Transverse colon (tissue), 4 donors: Measurements from ENCODE around the gene TNFRSF14. TPM values are rescaled to one million over a fixed set of nuclear protein-coding genes. Genes with fewer than 3 reads are reported as not detected.

Experiments
- DNase-seq: peaks from one replicate; pipeline ENCODE4 v3.0.0-alpha.2; 2019
- H3K27ac ChIP-seq, 4 donors: fragments of 200-600 bp; sonication (generic); 2 replicates each; pipeline ENCODE4 v1.5.1; 2016 to 2018; ENCODE audit warnings: inconsistent platforms in 4 of 4
- H3K27me3 ChIP-seq: fragments of 200-600 bp; sonication (generic); 2 replicates; pipeline ENCODE4 v1.5.1; 2017; ENCODE audit warnings: inconsistent platforms
- H3K36me3 ChIP-seq, 4 donors: fragments of 200-600 bp; sonication (generic); 2 replicates each; pipeline ENCODE4 v1.5.1; 2017 to 2019; ENCODE audit warnings: inconsistent platforms in 4 of 4
- H3K4me1 ChIP-seq, 4 donors: fragments of 200-600 bp; sonication (generic); 2 replicates each; pipeline ENCODE4 v1.5.1; 2017 to 2020; ENCODE audit warnings: inconsistent platforms in 4 of 4
- H3K4me3 ChIP-seq, 4 donors: fragments of 200-600 bp; sonication (generic); 1 replicate in 1 of 4; 2 replicates in 3 of 4; pipeline versions ENCODE4 v1.5.1 to v1.6.1; 2017 to 2019; ENCODE audit warnings: inconsistent platforms in 4 of 4
- H3K9me3 ChIP-seq, 2 donors: fragments of 200-600 bp; sonication (generic); 2 replicates each; pipeline ENCODE4 v1.5.1; 2017 to 2019; ENCODE audit warnings: inconsistent platforms in 2 of 2
- EP300 ChIP-seq: sonication (generic); formaldehyde crosslinking; IDR thresholded peaks from one replicate; pipeline ENCODE4 v1.6.1; 2017; ENCODE audit warnings: antibody characterized with exemption, low read depth
- POLR2A ChIP-seq: fragments of 450-650 bp; IDR thresholded peaks from one replicate; pipeline ENCODE4 v1.6.1; 2016; ENCODE audit warnings: antibody characterized with exemption, mild to moderate bottlenecking, moderate library complexity
- POLR2AphosphoS5 ChIP-seq, 3 donors: sonication (generic); formaldehyde crosslinking; IDR thresholded peaks; one replicate each; pipeline ENCODE4 v1.6.1; 2016; ENCODE audit warnings: antibody characterized with exemption in 3 of 3
- WGBS, 2 donors: methylation state at CpG; one replicate each; pipeline ENCODE4 v1.1.5; 2018; ENCODE audit warnings: low coverage in 1 of 2; 5-methylcytosine and 5-hydroxymethylcytosine counted together
- in situ Hi-C, 4 donors: fragments of 200-750 bp; cut with MboI; loops; one replicate each; pipeline versions ENCODE4 v1.15.0 to v1.15.1; 2017; ENCODE audit warnings: low sequenced_read_pairs in 3 of 4, low pct_ligation_motif_present in 1 of 4, low pct_unique_long_range_greater_than_20kb in 1 of 4
- intact Hi-C: fragments of 100-400 bp; cut with DNase I; formaldehyde crosslinking; loops from one replicate; pipeline ENCODE4 v1.15.1; 2023; ENCODE audit warnings: low total_unique reads
- total RNA-seq, 4 donors: library from RNA; depleted of rRNA; stranded (reverse); fragments of >200 nt; gene quantifications; one replicate each; pipeline ENCODE4 v1.1.0, GENCODE V29; 2016
- TF ChIP-seq, protein P1 (sequence below), 5 experiments: fragments of 200-600 bp in 3 of 5; fragments of 450-650 bp in 2 of 5; sonication (generic) in 3 of 5; IDR thresholded peaks; 1 replicate in 2 of 5; 2 replicates in 3 of 5; pipeline ENCODE4 v1.5.1; 2016 to 2017; ENCODE audit warnings: antibody characterized with exemption in 5 of 5, inconsistent platforms in 3 of 5, mild to moderate bottlenecking in 2 of 5, moderate library complexity in 1 of 5

TNFRSF14 gene
- total RNA-seq, 4 donors from 2014 or later = 178 to 758 (median 278) TPM

DNA sequence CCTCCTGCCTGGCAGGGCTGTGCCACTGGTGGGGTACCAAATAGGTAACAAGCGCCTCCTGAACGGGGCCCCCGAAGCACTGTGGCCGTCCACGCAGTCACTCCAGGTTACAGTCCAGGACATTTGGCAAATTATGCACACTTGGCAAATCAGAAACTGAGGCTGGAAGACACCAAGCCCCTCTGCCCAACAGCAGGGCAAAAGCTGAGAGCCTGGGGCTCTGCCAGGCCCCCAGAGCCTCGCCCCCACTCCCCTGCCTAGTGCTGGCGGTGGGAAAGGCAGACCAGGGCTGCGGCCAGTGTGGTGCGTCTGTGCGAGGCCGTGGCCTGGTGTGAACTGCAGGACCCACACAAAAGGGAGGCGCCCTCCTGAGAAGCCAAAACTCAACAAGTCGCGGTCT lies 39.2 kb upstream of the TNFRSF14 start:
- Histone ChIP-seq H3K27me3 (no peaks in the 10 kb centered on the region), H3K36me3 (peaks cover 0 to 77% (median 35%) of the 10 kb centered on the region in 4 donors), H3K4me3 (no peak overlapping the region), H3K9me3 (no peaks in the 10 kb centered on the region), H3K4me1 (no peaks in the 10 kb centered on the region), H3K27ac (no peak overlapping the region)
- no peak for DNase-seq
- WGBS, 2 donors = 98% methylated on average over 7 of the region's 14 CpGs; no CpG with 5 or more reads in 1 of the 2 donors
- TF ChIP-seq EP300 (no peak), POLR2AphosphoS5 (IDR thresholded peaks at IDR 0.05) (no peak), POLR2A (no peak)
- TF ChIP-seq, protein P1, sequence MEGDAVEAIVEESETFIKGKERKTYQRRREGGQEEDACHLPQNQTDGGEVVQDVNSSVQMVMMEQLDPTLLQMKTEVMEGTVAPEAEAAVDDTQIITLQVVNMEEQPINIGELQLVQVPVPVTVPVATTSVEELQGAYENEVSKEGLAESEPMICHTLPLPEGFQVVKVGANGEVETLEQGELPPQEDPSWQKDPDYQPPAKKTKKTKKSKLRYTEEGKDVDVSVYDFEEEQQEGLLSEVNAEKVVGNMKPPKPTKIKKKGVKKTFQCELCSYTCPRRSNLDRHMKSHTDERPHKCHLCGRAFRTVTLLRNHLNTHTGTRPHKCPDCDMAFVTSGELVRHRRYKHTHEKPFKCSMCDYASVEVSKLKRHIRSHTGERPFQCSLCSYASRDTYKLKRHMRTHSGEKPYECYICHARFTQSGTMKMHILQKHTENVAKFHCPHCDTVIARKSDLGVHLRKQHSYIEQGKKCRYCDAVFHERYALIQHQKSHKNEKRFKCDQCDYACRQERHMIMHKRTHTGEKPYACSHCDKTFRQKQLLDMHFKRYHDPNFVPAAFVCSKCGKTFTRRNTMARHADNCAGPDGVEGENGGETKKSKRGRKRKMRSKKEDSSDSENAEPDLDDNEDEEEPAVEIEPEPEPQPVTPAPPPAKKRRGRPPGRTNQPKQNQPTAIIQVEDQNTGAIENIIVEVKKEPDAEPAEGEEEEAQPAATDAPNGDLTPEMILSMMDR (IDR thresholded peaks at IDR 0.05) = no peak
- in situ Hi-C loops (no loop called here), intact Hi-C loops (no loop called here)

DNA sequence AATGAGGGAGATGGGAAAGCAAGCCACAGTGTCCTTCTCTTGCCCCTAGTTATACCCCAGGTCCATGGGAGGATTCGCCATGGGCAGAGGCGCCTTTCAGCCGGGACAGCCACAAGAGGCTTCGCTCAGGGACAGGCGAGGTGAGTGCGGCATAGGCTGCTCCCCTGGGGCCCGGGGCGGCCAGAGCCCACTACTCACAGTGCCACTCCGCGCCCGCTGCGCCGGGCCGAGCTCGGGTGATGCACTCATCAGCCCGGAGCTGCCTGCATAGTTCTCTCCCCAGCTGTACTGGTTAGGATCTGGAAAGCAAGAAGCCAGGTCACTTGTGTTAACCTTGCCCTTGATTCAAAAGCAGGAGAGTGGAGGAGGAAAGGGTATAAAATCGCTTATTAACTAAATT lies 38.2 kb upstream of the TNFRSF14 start:
- Histone ChIP-seq H3K27ac (no peak overlapping the region), H3K4me3 (no peak overlapping the region), H3K27me3 (no peaks in the 10 kb centered on the region), H3K36me3 (peaks cover 0 to 68% (median 31%) of the 10 kb centered on the region in 4 donors), H3K4me1 (peaks cover 0 to under 1% (median 0%) of the 10 kb centered on the region in 4 donors), H3K9me3 (no peaks in the 10 kb centered on the region)
- no peak for DNase-seq
- WGBS, 2 donors = 94% methylated on average over 17 of the region's 17 CpGs; no CpG with 5 or more reads in 1 of the 2 donors
- TF ChIP-seq POLR2A = no peak
- TF ChIP-seq EP300 = no peak
- no peak for TF ChIP-seq POLR2AphosphoS5 (IDR thresholded peaks at IDR 0.05)
- TF ChIP-seq, protein P1 (IDR thresholded peaks at IDR 0.05) = no peak
- in situ Hi-C loops = no loop called here
- intact Hi-C loops = no loop called here

DNA sequence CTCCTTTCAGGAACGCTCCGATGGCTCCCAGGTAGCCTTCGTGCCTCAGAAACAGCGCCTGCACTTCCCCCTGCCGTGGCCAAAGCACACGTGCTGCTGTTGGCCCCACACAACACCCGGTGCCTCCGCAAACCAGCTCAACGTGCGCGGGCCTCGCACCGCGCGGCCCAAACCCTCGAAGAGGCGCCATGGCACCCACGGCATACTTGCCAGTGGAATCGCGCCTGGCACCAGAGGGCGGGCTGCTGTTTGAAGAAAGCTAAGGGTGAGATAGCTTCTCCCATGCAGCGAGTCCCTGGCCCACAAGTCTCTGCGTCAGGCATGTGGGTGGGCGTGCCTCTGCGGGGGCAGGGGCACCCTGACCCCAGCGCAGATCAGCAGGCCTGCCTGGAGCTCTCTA lies 37.6 kb upstream of the TNFRSF14 start:
- H3K27me3 ChIP-seq = no peaks in the 10 kb centered on the region
- peaks cover 0 to 62% (median 30%) of the 10 kb centered on the region in 4 donors for H3K36me3 ChIP-seq
- no peaks in the 10 kb centered on the region for H3K9me3 ChIP-seq
- no peak overlapping the region for H3K4me3 ChIP-seq
- in situ Hi-C loops = no loop called here
- TF ChIP-seq POLR2AphosphoS5 (IDR thresholded peaks at IDR 0.05) = no peak
- TF ChIP-seq, protein P1 (IDR thresholded peaks at IDR 0.05) = no peak
- TF ChIP-seq EP300 = no peak
- no peak for TF ChIP-seq POLR2A
- no peak for DNase-seq
- intact Hi-C loops = no loop called here
- 94% methylated on average over 25 of the region's 26 CpGs; no CpG with 5 or more reads in 1 of the 2 donors for WGBS, 2 donors
- H3K27ac ChIP-seq = no peak overlapping the region
- H3K4me1 ChIP-seq = peaks cover 0 to 6% (median 3%) of the 10 kb centered on the region in 4 donors

DNA sequence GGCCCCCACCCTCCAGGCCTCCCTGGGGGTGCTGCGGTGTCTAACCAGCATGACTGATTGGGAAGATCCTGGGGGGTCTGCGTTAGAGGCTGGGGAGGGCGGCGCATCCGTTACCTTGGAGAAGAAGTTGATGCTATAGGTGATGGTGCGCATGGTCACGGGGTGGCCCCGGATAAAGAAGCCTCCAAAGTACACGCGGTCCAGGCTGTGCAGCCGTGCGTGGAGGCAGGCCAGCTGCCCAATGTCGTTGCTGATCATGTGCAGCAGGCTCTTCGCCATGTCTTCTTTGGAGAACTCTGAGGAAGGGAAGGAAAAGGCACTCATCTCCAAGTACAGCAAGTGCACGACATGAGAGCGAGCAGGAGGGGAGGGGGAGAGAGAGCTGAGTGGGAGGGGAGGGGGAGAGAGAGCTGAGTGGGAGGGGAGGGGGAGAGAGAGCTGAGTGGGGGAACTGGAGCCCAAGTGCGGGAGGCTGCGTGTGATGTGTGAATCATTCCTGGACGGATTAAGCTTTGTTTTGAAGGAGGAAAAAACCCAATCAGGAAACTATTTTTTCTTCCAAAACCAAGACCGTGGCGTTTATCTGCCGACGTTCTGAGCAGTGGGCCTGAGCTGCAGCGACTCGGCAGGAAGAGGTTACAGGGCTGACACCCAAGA lies 37.0 kb upstream of the TNFRSF14 start:
- Histone ChIP-seq H3K4me3 (no peak overlapping the region), H3K27me3 (no peaks in the 10 kb centered on the region), H3K27ac (no peak overlapping the region), H3K36me3 (peaks cover 0 to 56% (median 27%) of the 10 kb centered on the region in 4 donors), H3K9me3 (no peaks in the 10 kb centered on the region), H3K4me1 (peaks cover 0 to 12% (median 7%) of the 10 kb centered on the region in 4 donors)
- TF ChIP-seq POLR2A (no peak), POLR2AphosphoS5 (IDR thresholded peaks at IDR 0.05) (no peak), EP300 (no peak)
- TF ChIP-seq, protein P1 (IDR thresholded peaks at IDR 0.05) = no peak
- in situ Hi-C loops = no loop called here
- intact Hi-C loops = no loop called here
- no peak for DNase-seq
- WGBS, 2 donors = 80 to 90% methylated on average over 2 to 25 of the region's 25 CpGs
